ENCODE data around the gene PCDHGA6.
A peak's percentile ranks its signal among the peaks of the same experiment; 100 is the strongest.
"Not testable (repeated sequence)": the region's sequence is repeated elsewhere in the genome, so short reads cannot be mapped to it uniquely, and the experiment has no call there.

The PCDHGA6 gene

DNA sequence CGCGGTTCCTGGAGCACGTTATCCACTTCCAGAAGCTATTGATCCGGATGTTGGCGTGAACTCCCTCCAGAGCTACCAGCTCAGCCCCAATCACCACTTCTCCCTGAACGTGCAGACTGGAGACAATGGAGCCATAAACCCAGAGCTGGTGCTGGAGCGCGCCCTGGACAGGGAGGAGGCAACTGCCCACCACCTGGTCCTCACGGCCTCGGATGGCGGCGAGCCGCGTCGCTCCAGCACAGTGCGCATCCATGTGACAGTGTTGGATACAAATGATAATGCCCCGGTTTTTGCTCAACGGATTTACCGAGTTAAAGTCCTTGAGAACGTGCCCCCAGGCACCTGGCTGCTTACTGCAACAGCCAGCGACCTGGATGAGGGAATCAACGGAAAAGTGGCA lies 29.7 kb downstream of the PCDHGA6 start:
- Histone ChIP-seq H3K27me3 (ENCODE audit: insufficient read depth, low read length) (no peaks in the 10 kb centered on the region), H3K23ac (ENCODE audit: low read length) (no peak overlapping the region), H2AFZ (ENCODE audit: insufficient read depth, low read length, poor library complexity) (no peak overlapping the region), H3K4me3 (ENCODE audit: low read depth, low read length) (no peak overlapping the region), H3K9ac (ENCODE audit: low read length) (no peak overlapping the region), H2BK120ac (ENCODE audit: insufficient read depth, low read length, poor library complexity) (no peak overlapping the region), H3K14ac (ENCODE audit: low read length) (no peak overlapping the region), H2BK5ac (ENCODE audit: low read depth, low read length, poor library complexity) (no peak overlapping the region), H4K91ac (ENCODE audit: low read depth, low read length) (no peak overlapping the region), H3K9me3 (ENCODE audit: insufficient read depth, low read depth, low read length) (peaks cover 31% of the 10 kb centered on the region), H4K12ac (ENCODE audit: low read depth, low read length) (no peak overlapping the region), H3K36me3 (ENCODE audit: control insufficient read depth in 1 of 2, insufficient read depth in 2 of 2, low read length in 2 of 2) (peaks cover 3 to 11% of the 10 kb centered on the region in 2 experiments), H3K79me2 (ENCODE audit: control insufficient read depth, insufficient read depth, low read length, poor library complexity) (no peaks in the 10 kb centered on the region), H3K18ac (ENCODE audit: low read length) (no peak overlapping the region), H3K4ac (ENCODE audit: low read depth, low read length) (no peak overlapping the region), H3K4me1 (ENCODE audit: control insufficient read depth in 1 of 2, insufficient read depth in 2 of 2, low read length in 2 of 2) (no peaks in the 10 kb centered on the region), H2BK12ac (ENCODE audit: low read length) (no peak overlapping the region), H3K27ac (ENCODE audit: low read depth, low read length) (no peak overlapping the region), H4K8ac (ENCODE audit: low read depth, low read length) (no peak overlapping the region), H3K4me2 (ENCODE audit: low read length) (no peak overlapping the region), H3K79me1 (ENCODE audit: low read length) (no peaks in the 10 kb centered on the region), H2AK5ac (ENCODE audit: low read length) (no peak overlapping the region)
- no peak for DNase-seq
- no CpG with 5 or more reads among the region's 22 CpGs for WGBS (ENCODE audit: extremely low coverage, insufficient coverage, insufficient read length)

DNA sequence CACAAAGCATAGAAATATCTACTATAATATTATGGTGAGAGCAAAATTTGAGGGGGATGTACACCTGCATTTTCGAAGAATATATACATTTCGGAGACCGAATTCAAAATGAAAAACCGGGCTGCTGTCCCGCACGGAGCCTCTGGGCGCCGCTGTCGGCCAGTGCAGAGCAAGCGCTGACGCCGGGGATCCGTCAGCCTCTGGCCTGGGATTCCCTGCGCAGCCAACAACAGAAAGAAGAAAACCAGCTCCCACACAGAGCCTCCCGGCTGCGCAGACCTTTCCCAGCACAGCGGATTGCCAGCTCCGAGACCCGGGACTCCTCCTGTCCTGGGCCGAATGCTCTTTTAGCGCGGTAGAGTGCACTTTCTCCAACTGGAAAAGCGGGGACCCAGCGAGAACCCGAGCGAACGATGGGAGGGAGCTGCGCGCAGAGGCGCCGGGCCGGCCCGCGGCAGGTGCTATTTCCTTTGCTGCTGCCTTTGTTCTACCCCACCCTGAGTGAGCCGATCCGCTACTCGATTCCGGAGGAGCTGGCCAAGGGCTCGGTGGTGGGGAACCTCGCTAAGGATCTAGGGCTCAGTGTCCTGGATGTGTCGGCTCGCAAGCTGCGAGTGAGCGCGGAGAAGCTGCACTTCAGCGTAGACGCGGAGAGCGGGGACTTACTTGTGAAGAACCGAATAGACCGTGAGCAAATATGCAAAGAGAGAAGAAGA lies 34.3 kb downstream of the PCDHGA6 start, which contains the start of gene PCDHGB6:
Gene PCDHGB6 (plus strand): TSS at position 232 of the 716 bp plus-strand sequence. CDS start 182 bp downstream, at position 414.
- no CpG with 5 or more reads among the region's 51 CpGs for WGBS (ENCODE audit: extremely low coverage, insufficient coverage, insufficient read length)
- not testable (repeated sequence) for H3K18ac ChIP-seq (ENCODE audit: low read length); H3K27me3 ChIP-seq (ENCODE audit: insufficient read depth, low read length); H3K14ac ChIP-seq (ENCODE audit: low read length); H3K27ac ChIP-seq (ENCODE audit: low read depth, low read length); H3K4me1 ChIP-seq (ENCODE audit: control insufficient read depth in 1 of 2, insufficient read depth in 2 of 2, low read length in 2 of 2); H4K12ac ChIP-seq (ENCODE audit: low read depth, low read length); H3K79me2 ChIP-seq (ENCODE audit: control insufficient read depth, insufficient read depth, low read length, poor library complexity); H4K8ac ChIP-seq (ENCODE audit: low read depth, low read length); H3K79me1 ChIP-seq (ENCODE audit: low read length); H3K9ac ChIP-seq (ENCODE audit: low read length); H2BK5ac ChIP-seq (ENCODE audit: low read depth, low read length, poor library complexity); H3K36me3 ChIP-seq (ENCODE audit: control insufficient read depth in 1 of 2, insufficient read depth in 2 of 2, low read length in 2 of 2); H3K4ac ChIP-seq (ENCODE audit: low read depth, low read length); H2BK120ac ChIP-seq (ENCODE audit: insufficient read depth, low read length, poor library complexity); H2AK5ac ChIP-seq (ENCODE audit: low read length); H3K23ac ChIP-seq (ENCODE audit: low read length); H2BK12ac ChIP-seq (ENCODE audit: low read length)
- H3K9me3 ChIP-seq (ENCODE audit: insufficient read depth, low read depth, low read length) = peaks cover 26% of the 10 kb centered on the region
- H3K4me3 ChIP-seq (ENCODE audit: low read depth, low read length) = peak within 1 kb of the TSS; percentile 75
- peak within 1 kb of the TSS; percentile 51 for H4K91ac ChIP-seq (ENCODE audit: low read depth, low read length)
- DNase-seq = peak in 1 of 2 donors; percentile 36
- H3K4me2 ChIP-seq (ENCODE audit: low read length) = peak within 1 kb of the TSS; percentile 80
- H2AFZ ChIP-seq (ENCODE audit: insufficient read depth, low read length, poor library complexity) = peak within 1 kb of the TSS; percentile 92

- Histone ChIP-seq H3K4me3 (ENCODE audit: low read depth, low read length) (peak overlapping the region; percentile 7), H2AK5ac (ENCODE audit: low read length) (no peak overlapping the region), H4K12ac (ENCODE audit: low read depth, low read length) (no peak overlapping the region), H2BK5ac (ENCODE audit: low read depth, low read length, poor library complexity) (no peak overlapping the region), H3K27me3 (ENCODE audit: insufficient read depth, low read length) (no peaks in the 10 kb centered on the region), H3K4me1 (ENCODE audit: control insufficient read depth in 1 of 2, insufficient read depth in 2 of 2, low read length in 2 of 2) (peaks cover 3 to 4% of the 10 kb centered on the region in 2 experiments), H2BK120ac (ENCODE audit: insufficient read depth, low read length, poor library complexity) (no peak overlapping the region), H3K79me2 (ENCODE audit: control insufficient read depth, insufficient read depth, low read length, poor library complexity) (no peaks in the 10 kb centered on the region), H3K9ac (ENCODE audit: low read length) (no peak overlapping the region), H2AFZ (ENCODE audit: insufficient read depth, low read length, poor library complexity) (no peak overlapping the region), H3K79me1 (ENCODE audit: low read length) (no peaks in the 10 kb centered on the region), H3K27ac (ENCODE audit: low read depth, low read length) (no peak overlapping the region), H4K91ac (ENCODE audit: low read depth, low read length) (no peak overlapping the region), H2BK12ac (ENCODE audit: low read length) (no peak overlapping the region), H3K36me3 (ENCODE audit: control insufficient read depth in 1 of 2, insufficient read depth in 2 of 2, low read length in 2 of 2) (peaks cover 16 to 18% of the 10 kb centered on the region in 2 experiments), H4K8ac (ENCODE audit: low read depth, low read length) (no peak overlapping the region), H3K18ac (ENCODE audit: low read length) (no peak overlapping the region), H3K23ac (ENCODE audit: low read length) (no peak overlapping the region), H3K4ac (ENCODE audit: low read depth, low read length) (no peak overlapping the region), H3K14ac (ENCODE audit: low read length) (no peak overlapping the region), H3K9me3 (ENCODE audit: insufficient read depth, low read depth, low read length) (peaks cover 23% of the 10 kb centered on the region), H3K4me2 (ENCODE audit: low read length) (no peak overlapping the region)
- no CpG with 5 or more reads among the region's 64 CpGs for WGBS (ENCODE audit: extremely low coverage, insufficient coverage, insufficient read length)
- DNase-seq = no peak
Observed at GRCh38 chr5:141409598-141410306, 36.1 kb downstream of the PCDHGA6 start.

DNA sequence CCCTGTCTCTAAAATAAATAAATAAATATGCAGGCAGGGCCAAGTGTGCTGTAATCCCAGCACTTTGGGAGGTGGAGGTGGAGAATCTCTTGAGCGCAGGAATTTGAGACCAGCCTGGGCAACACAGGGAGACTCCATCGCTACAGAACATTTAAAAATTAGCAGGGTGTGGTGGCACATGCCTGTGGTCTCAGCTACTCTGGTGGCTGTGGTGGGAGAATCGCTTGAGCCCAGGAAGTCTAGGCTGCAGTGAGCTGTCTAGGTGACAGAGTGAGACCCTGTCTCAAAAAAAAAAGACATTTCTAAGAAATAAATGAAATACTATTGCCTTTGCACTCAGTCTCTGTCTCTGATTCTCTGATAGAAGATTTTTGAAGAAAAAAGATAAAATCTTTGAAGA lies 37.9 kb downstream of the PCDHGA6 start:
- H3K23ac ChIP-seq (ENCODE audit: low read length) = no peak overlapping the region
- H3K27me3 ChIP-seq (ENCODE audit: insufficient read depth, low read length) = no peaks in the 10 kb centered on the region
- no peak for DNase-seq
- peaks cover 20% of the 10 kb centered on the region for H3K9me3 ChIP-seq (ENCODE audit: insufficient read depth, low read depth, low read length)
- no peak overlapping the region for H2BK12ac ChIP-seq (ENCODE audit: low read length)
- no peak overlapping the region for H2BK120ac ChIP-seq (ENCODE audit: insufficient read depth, low read length, poor library complexity)
- no peak overlapping the region for H3K18ac ChIP-seq (ENCODE audit: low read length)
- no peak overlapping the region for H3K4ac ChIP-seq (ENCODE audit: low read depth, low read length)
- H3K36me3 ChIP-seq (ENCODE audit: control insufficient read depth in 1 of 2, insufficient read depth in 2 of 2, low read length in 2 of 2) = peaks cover 16 to 20% of the 10 kb centered on the region in 2 experiments
- H4K91ac ChIP-seq (ENCODE audit: low read depth, low read length) = no peak overlapping the region
- no peak overlapping the region for H2AK5ac ChIP-seq (ENCODE audit: low read length)
- no peak overlapping the region for H4K8ac ChIP-seq (ENCODE audit: low read depth, low read length)
- no peak overlapping the region for H4K12ac ChIP-seq (ENCODE audit: low read depth, low read length)
- H3K4me2 ChIP-seq (ENCODE audit: low read length) = no peak overlapping the region
- H2AFZ ChIP-seq (ENCODE audit: insufficient read depth, low read length, poor library complexity) = no peak overlapping the region
- no peaks in the 10 kb centered on the region for H3K79me1 ChIP-seq (ENCODE audit: low read length)
- H3K4me1 ChIP-seq (ENCODE audit: control insufficient read depth in 1 of 2, insufficient read depth in 2 of 2, low read length in 2 of 2) = peaks cover 3 to 4% of the 10 kb centered on the region in 2 experiments
- no peak overlapping the region for H3K4me3 ChIP-seq (ENCODE audit: low read depth, low read length)
- no peak overlapping the region for H2BK5ac ChIP-seq (ENCODE audit: low read depth, low read length, poor library complexity)
- H3K9ac ChIP-seq (ENCODE audit: low read length) = no peak overlapping the region
- no peak overlapping the region for H3K14ac ChIP-seq (ENCODE audit: low read length)
- no peaks in the 10 kb centered on the region for H3K79me2 ChIP-seq (ENCODE audit: control insufficient read depth, insufficient read depth, low read length, poor library complexity)
- WGBS (ENCODE audit: extremely low coverage, insufficient coverage, insufficient read length) = no CpG with 5 or more reads among the region's 3 CpGs
- H3K27ac ChIP-seq (ENCODE audit: low read depth, low read length) = no peak overlapping the region
